ENCODE data around the gene MMP15.
"Not testable (repeated sequence)": the region's sequence is repeated elsewhere in the genome, so short reads cannot be mapped to it uniquely, and the experiment has no call there.

MMP15 gene

DNA sequence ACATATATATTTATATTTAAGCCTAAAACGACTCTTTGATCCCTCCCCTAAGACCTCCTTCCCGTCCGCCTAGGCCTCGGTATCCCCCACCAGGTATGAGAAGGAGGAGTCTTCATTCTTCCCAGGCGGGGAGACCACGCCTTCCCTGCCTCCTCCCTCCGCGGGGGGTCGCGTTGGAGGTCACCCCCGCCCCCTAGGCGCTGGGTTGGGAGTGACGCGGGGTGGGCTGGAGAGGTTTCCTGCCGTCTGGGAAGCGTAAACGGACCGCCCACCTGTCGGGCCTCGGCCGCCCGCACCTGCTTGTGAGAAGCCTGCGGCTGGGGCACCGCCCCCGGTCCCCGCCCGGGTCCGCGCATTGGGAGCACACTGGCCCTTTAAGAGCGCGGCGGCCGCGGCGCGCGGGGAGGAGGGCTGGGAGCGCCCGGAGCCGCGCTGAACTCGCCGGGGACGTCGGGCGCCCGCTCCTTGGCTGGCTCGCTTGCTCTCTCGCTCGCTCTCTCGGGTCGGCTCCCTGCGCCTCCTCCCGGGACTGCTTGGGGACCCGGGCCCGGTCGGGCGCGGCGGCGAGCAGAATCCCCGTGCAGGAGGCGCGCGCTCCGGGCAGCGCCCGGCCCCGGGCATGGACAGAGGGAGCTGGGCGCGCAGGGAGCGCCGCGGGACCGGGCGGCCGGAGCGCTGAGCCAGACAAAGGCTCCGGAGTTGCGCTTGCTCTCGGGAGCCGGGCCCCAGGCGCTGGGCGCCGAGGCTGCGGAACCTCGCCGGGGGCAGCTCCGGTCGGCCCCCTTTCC lies at the start of gene MMP15:
MMP15 (plus strand) TSS at position 404 of the 788 bp plus-strand sequence. CDS start 597 bp downstream, outside the sequence.
- DNase-seq = peak; percentile 18 to 39

GRCh38 chr16:57976331-57976796 lies 49.2 kb upstream of the MMP15 start:
- DNase-seq = no peak

- no peak for DNase-seq
Measured at GRCh38 chr16:57977418-57978069, 48.0 kb upstream of the MMP15 start.

DNA sequence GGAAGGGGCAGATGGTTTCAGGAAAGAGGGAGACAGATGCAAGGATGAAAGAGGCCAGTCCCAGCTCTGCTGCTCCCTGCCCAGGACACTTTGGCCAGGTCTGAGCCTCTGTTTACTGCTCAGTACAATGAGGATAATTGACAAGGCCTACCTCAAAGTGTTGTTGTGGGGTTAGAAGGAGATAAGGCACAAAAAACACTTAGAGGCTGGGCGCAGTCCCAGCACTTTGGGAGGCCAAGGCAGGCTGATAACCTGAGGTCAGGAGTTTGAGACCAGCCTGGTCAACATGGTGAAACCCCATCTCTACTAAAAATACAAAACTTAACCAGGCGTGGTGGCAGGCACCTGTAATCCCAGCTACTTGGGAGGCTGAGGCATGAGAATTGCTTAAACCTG lies 47.5 kb upstream of the MMP15 start:
- DNase-seq = not testable (repeated sequence)

- DNase-seq = no peak
Measured at GRCh38 chr16:57979006-57979585, 46.5 kb upstream of the MMP15 start.

- no peak for DNase-seq
Measured at GRCh38 chr16:57981636-57982035, 43.9 kb upstream of the MMP15 start.

- DNase-seq = no peak
Measured at GRCh38 chr16:57982385-57982784, 43.2 kb upstream of the MMP15 start.

DNA sequence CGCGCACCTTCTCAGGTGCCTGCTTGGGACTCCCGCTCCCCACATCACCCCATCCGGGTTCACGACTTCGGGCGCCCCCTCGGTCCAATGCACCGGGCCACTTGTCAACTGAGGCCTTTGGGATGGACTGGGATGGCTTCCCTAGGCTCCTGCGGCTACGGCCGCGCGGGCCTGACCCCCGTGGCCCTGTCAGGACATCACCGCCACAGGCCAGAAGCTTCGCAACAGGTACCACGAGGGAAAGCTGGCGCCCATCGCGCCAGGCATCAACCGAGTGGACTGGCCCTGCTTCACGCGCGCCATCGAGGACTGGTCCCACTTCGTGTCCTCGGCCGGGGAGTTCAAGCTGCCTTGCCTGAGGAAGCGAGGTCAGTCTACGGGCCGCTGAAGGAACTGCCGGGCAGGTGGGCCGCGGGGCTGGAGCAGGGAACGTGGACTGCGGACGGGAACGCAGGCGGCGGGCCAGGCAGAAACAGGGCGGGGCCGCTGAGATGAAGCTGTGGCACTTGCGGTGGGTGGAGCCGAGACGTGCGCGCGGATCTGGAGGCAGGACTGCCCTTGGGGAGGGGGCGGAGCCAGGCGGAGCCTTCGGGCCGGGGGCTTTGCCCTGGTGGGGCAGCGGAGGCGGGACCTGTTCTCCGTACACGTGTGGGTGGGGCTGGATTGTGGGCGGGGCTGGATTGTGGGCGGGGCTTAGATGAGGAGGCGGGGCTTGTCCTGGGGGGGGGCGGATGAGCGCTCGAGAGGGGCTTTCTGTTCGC lies 40.9 kb upstream of the MMP15 start:
- DNase-seq = no peak

GRCh38 chr16:57985204-57986181 lies 40.1 kb upstream of the MMP15 start:
- no peak for DNase-seq

- no peak for DNase-seq
Measured at GRCh38 chr16:57986196-57986595, 39.4 kb upstream of the MMP15 start.

GRCh38 chr16:57987441-57988177 lies 37.9 kb upstream of the MMP15 start:
- DNase-seq = no peak

DNA sequence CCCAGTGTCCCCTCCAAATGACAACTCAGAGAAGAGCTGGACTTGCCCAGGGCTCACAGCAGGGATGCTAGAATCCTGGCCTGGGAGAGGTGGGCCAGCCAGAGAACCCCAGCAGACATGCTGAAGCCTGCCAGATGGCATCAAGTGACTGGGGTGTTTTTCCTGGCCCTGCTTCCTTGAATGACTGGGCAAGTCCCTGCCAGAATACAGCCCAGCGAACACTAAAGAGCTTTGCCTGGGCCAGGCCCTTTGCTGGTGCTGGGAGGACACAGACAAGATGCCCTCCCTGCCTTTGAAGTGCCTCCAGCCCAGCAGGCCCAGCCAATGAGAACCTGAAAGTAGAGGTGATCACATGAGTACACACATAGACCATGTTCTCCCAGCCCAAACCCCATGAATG lies 36.6 kb upstream of the MMP15 start:
- no peak for DNase-seq

- no peak for DNase-seq
Measured at GRCh38 chr16:57991551-57992059, 33.9 kb upstream of the MMP15 start.

- no peak for DNase-seq
Measured at GRCh38 chr16:57992084-57992483, 33.5 kb upstream of the MMP15 start.

DNA sequence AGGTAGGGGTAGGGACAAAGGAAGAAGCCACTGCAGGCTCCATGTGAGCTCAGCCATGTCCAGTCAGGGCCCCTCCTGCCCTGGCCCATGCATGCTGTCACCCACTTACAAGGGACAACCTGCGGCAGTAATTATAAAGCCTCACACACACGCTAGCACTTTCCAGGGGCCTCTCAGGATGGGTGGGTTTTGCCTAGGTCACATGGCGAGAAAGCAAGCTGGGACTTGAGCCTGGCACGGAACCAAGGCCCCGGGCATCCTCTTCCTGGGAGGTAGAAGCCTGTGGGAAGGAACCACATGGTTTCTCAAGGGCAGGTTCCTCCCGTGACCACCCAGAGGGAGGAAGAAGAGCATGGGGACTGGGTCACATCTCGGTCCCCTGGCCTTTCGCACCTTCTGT lies 32.1 kb upstream of the MMP15 start:
- no peak for DNase-seq

- DNase-seq = no peak
Measured at GRCh38 chr16:57993897-57994296, 31.7 kb upstream of the MMP15 start.

- DNase-seq = no peak
Measured at GRCh38 chr16:57994361-57994760, 31.2 kb upstream of the MMP15 start.

GRCh38 chr16:57994778-57995177 lies 30.8 kb upstream of the MMP15 start:
- DNase-seq = peak; percentile 69 to 77

- DNase-seq = no peak
Measured at GRCh38 chr16:57995721-57996405, 29.7 kb upstream of the MMP15 start.
